ENCODE measurements around the gene ZBTB7C. TPM values are rescaled to one million over a fixed set of nuclear protein-coding genes. Genes with fewer than 3 reads are reported as not detected.

The ZBTB7C gene
- total RNA-seq, 1 donor from 2014 or later = 0.17 TPM

- H3K4me3 ChIP-seq (ENCODE audit: low read depth, low read length) = no peak overlapping the region
- TF ChIP-seq CTCF (conservative IDR thresholded peaks at IDR 0.05; ENCODE audit: low read depth, low read length) = no peak
- DNase-seq (ENCODE audit: low read depth) = no peak
Measured at GRCh38 chr18:48064978-48065600, 344.1 kb downstream of the ZBTB7C start.

- DNase-seq (ENCODE audit: low read depth) = no peak
- no peak overlapping the region for H3K4me3 ChIP-seq (ENCODE audit: low read depth, low read length)
- no peak for TF ChIP-seq CTCF (conservative IDR thresholded peaks at IDR 0.05; ENCODE audit: low read depth, low read length)
Measured at GRCh38 chr18:48061781-48062570, 347.2 kb downstream of the ZBTB7C start.

GRCh38 chr18:48060970-48061369 lies 348.2 kb downstream of the ZBTB7C start:
- no peak for DNase-seq (ENCODE audit: low read depth)
- no peak for TF ChIP-seq CTCF (conservative IDR thresholded peaks at IDR 0.05; ENCODE audit: low read depth, low read length)
- H3K4me3 ChIP-seq (ENCODE audit: low read depth, low read length) = no peak overlapping the region

- no peak for DNase-seq (ENCODE audit: low read depth)
- TF ChIP-seq CTCF (conservative IDR thresholded peaks at IDR 0.05; ENCODE audit: low read depth, low read length) = no peak
Measured at GRCh38 chr18:48060346-48060745, 348.8 kb downstream of the ZBTB7C start.

GRCh38 chr18:48059455-48060010 lies 349.6 kb downstream of the ZBTB7C start:
- H3K4me3 ChIP-seq (ENCODE audit: low read depth, low read length) = no peak overlapping the region
- no peak for TF ChIP-seq CTCF (conservative IDR thresholded peaks at IDR 0.05; ENCODE audit: low read depth, low read length)
- no peak for DNase-seq (ENCODE audit: low read depth)

More at GRCh38 chr18:48060346-48060745, 348.8 kb downstream of the ZBTB7C start:
- H3K4me3 ChIP-seq (ENCODE audit: low read depth, low read length) = no peak overlapping the region

GRCh38 chr18:48058486-48058885 lies 350.7 kb downstream of the ZBTB7C start:
- DNase-seq (ENCODE audit: low read depth) = no peak
- no peak overlapping the region for H3K4me3 ChIP-seq (ENCODE audit: low read depth, low read length)
- no peak for TF ChIP-seq CTCF (conservative IDR thresholded peaks at IDR 0.05; ENCODE audit: low read depth, low read length)

Measured in epithelial cell of proximal tubule (primary cell).